NCI-H526 treated with DMSO at 0.1 percent for 48 hours (cell line): Measurements from ENCODE around the gene CDIPT.
"Not testable (repeated sequence)": the region's sequence is repeated elsewhere in the genome, so short reads cannot be mapped to it uniquely, and the experiment has no call there.

Experiments
- DNase-seq: peaks from one replicate; lab custom pipeline; 2025; lab: John Stamatoyannopoulos, UW

The CDIPT gene

GRCh38 chr16:29896841-29897240 lies 33.8 kb upstream of the CDIPT start:
- DNase-seq: no peak

- no peak for DNase-seq
Observed at GRCh38 chr16:29894352-29894751, 31.3 kb upstream of the CDIPT start.

- DNase-seq: no peak
Observed at GRCh38 chr16:29893553-29893952, 30.5 kb upstream of the CDIPT start.

- DNase-seq: no peak
Observed at GRCh38 chr16:29892458-29892813, 29.4 kb upstream of the CDIPT start.

- DNase-seq: no peak
Observed at GRCh38 chr16:29891525-29892457, 28.8 kb upstream of the CDIPT start.

GRCh38 chr16:29889372-29889771 lies 26.3 kb upstream of the CDIPT start:
- not testable (repeated sequence) for DNase-seq

- DNase-seq: no peak
Observed at GRCh38 chr16:29883987-29884386, 21.0 kb upstream of the CDIPT start.

GRCh38 chr16:29881050-29881449 lies 18.0 kb upstream of the CDIPT start:
- DNase-seq: no peak

GRCh38 chr16:29878172-29878571 lies 15.1 kb upstream of the CDIPT start:
- no peak for DNase-seq

- DNase-seq: no peak
Observed at GRCh38 chr16:29877266-29877961, 14.4 kb upstream of the CDIPT start.

GRCh38 chr16:29876594-29877249 lies 13.7 kb upstream of the CDIPT start:
- no peak for DNase-seq

GRCh38 chr16:29876217-29876593 lies 13.2 kb upstream of the CDIPT start:
- DNase-seq: no peak

GRCh38 chr16:29875206-29875605 lies 12.2 kb upstream of the CDIPT start:
- DNase-seq: no peak

- DNase-seq: no peak
Observed at GRCh38 chr16:29873319-29873718, 10.3 kb upstream of the CDIPT start.

GRCh38 chr16:29871822-29872546 lies 9.0 kb upstream of the CDIPT start:
- DNase-seq: no peak

- not testable (repeated sequence) for DNase-seq
Observed at GRCh38 chr16:29869067-29869466, 6.0 kb upstream of the CDIPT start.

- DNase-seq: no peak
Observed at GRCh38 chr16:29868396-29869009, 5.5 kb upstream of the CDIPT start.

GRCh38 chr16:29864205-29864604 lies 1.2 kb upstream of the CDIPT start:
- DNase-seq: no peak

GRCh38 chr16:29863669-29863984 lies 601 bp upstream of the CDIPT start:
- no peak for DNase-seq

- DNase-seq: no peak
Observed at GRCh38 chr16:29862383-29862883, 593 bp downstream of the CDIPT start.

GRCh38 chr16:29860218-29860617 lies 2.8 kb downstream of the CDIPT start:
- DNase-seq: no peak

GRCh38 chr16:29858974-29859373 lies 4.1 kb downstream of the CDIPT start:
- DNase-seq: no peak
